Measurements from ENCODE around the gene STK32C.

DNA sequence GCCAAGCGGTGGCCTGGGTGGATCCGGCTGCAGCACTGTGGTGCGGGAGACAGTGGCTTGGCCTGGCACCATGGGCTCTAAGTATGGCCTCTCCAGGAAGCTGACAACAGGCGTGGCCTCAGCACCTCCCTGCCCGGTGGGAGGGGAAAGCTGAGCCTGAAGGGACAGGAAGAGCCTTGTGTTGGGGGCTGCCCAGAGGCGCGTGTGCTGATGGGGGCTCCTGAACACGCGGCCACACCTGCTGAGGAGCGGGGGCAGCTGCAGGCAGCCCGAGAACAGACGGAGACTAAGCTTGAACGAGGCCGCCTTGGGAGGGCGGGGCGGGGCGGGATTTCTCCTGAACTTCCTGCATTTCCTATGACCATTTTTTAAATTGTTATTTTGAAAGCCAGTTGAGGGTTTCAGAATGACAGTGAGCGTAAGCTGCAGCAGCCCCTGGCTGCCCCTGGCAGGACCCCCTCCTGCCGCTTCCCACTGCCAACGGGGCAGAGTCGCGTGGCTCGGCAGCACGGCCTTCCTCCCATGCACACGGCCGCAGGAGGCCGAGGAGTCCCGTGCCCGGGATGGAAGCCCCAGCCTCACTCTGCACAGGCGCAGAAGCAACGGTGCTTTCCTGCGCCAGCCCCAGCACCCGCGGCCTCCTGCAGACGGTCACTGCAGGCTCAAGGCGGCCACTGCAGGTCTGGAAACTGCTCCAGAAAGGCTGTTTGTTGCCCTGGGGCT lies 77.8 kb downstream of the STK32C start:
- TF ChIP-seq, protein P1, sequence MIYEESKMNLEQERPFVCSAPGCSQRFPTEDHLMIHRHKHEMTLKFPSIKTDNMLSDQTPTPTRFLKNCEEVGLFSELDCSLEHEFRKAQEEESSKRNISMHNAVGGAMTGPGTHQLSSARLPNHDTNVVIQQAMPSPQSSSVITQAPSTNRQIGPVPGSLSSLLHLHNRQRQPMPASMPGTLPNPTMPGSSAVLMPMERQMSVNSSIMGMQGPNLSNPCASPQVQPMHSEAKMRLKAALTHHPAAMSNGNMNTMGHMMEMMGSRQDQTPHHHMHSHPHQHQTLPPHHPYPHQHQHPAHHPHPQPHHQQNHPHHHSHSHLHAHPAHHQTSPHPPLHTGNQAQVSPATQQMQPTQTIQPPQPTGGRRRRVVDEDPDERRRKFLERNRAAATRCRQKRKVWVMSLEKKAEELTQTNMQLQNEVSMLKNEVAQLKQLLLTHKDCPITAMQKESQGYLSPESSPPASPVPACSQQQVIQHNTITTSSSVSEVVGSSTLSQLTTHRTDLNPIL (CRISPR knock-in tag; IDR thresholded peaks at IDR 0.05; ENCODE audit: low read depth): no peak
- TF ChIP-seq PPARA (CRISPR knock-in tag; IDR thresholded peaks at IDR 0.05; ENCODE audit: borderline replicate concordance) (no peak), OSR1 (CRISPR knock-in tag; IDR thresholded peaks at IDR 0.05) (no peak), GLIS3 (CRISPR knock-in tag; IDR thresholded peaks at IDR 0.05) (no peak), RARB (CRISPR knock-in tag; IDR thresholded peaks at IDR 0.05) (no peak), ZNF8 (CRISPR knock-in tag; IDR thresholded peaks at IDR 0.05) (no peak), BACH2 (CRISPR knock-in tag; IDR thresholded peaks at IDR 0.05; ENCODE audit: borderline replicate concordance) (no peak), CSDC2 (CRISPR knock-in tag; IDR thresholded peaks at IDR 0.05) (no peak)
- TF ChIP-seq, protein P2, sequence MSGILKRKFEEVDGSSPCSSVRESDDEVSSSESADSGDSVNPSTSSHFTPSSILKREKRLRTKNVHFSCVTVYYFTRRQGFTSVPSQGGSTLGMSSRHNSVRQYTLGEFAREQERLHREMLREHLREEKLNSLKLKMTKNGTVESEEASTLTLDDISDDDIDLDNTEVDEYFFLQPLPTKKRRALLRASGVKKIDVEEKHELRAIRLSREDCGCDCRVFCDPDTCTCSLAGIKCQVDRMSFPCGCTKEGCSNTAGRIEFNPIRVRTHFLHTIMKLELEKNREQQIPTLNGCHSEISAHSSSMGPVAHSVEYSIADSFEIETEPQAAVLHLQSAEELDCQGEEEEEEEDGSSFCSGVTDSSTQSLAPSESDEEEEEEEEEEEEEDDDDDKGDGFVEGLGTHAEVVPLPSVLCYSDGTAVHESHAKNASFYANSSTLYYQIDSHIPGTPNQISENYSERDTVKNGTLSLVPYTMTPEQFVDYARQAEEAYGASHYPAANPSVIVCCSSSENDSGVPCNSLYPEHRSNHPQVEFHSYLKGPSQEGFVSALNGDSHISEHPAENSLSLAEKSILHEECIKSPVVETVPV (CRISPR knock-in tag; IDR thresholded peaks at IDR 0.05): no peak

Measured in SK-N-SH treated with all-trans-retinoic acid at 6 μM for 48 hours (cell line).